Loucy (cell line): ENCODE results near the gene EPHB1.

ENCODE experiments used
- CTCF ChIP-seq: fragments of 200-600 bp; sonication (generic); conservative IDR thresholded peaks from 2 replicates; pipeline ENCODE4 v1.5.1; 2014; ENCODE audit warnings: mild to moderate bottlenecking, antibody characterized with exemption, low read length
- EZH2phosphoT487 ChIP-seq: fragments of 200-600 bp; IDR thresholded peaks from 2 replicates; pipeline ENCODE4 v1.6.1; 2018; ENCODE audit warnings: antibody characterized with exemption, mild to moderate bottlenecking, moderate library complexity, borderline replicate concordance

GRCh38 chr3:134859341-134859740 lies 64.3 kb downstream of the EPHB1 start:
- TF ChIP-seq EZH2phosphoT487 = no peak
- no peak for TF ChIP-seq CTCF
